Suprapubic skin (tissue), 4 donors: ENCODE results near the gene SMG6.

Source experiments
- CTCF ChIP-seq, 2 donors: fragments of 200-600 bp in 1 of 2; fragments of 450-650 bp in 1 of 2; sonication (generic) in 1 of 2; IDR thresholded peaks; one replicate each; pipeline ENCODE4 v1.5.1; 2016 to 2019; ENCODE audit warnings: antibody characterized with exemption in 2 of 2, mild to moderate bottlenecking in 1 of 2, moderate library complexity in 1 of 2
- EP300 ChIP-seq: sonication (generic); formaldehyde crosslinking; IDR thresholded peaks from one replicate; pipeline ENCODE4 v1.6.1; 2017; ENCODE audit warnings: antibody characterized with exemption
- POLR2A ChIP-seq, 2 donors: fragments of 450-650 bp; IDR thresholded peaks; one replicate each; pipeline ENCODE4 v1.6.1; 2017; ENCODE audit warnings: antibody characterized with exemption in 2 of 2, mild to moderate bottlenecking in 2 of 2, moderate library complexity in 2 of 2
- POLR2AphosphoS5 ChIP-seq, 3 donors: sonication (generic); formaldehyde crosslinking; IDR thresholded peaks; one replicate each; pipeline ENCODE4 v1.6.1; 2017; ENCODE audit warnings: antibody characterized with exemption in 3 of 3

GRCh38 chr17:2113279-2113622, 190.3 kb downstream of the SMG6 start:
- no peak for TF ChIP-seq CTCF (IDR thresholded peaks at IDR 0.05)
- TF ChIP-seq POLR2A (IDR thresholded peaks at IDR 0.05), result no peak
- no peak for TF ChIP-seq POLR2AphosphoS5 (IDR thresholded peaks at IDR 0.05)
- TF ChIP-seq EP300, result no peak
